ENCODE measurements around the gene HDLBP.

HDLBP gene

GRCh38 chr2:241249654-241250053, 65.8 kb downstream of the HDLBP start:
- DNase-seq, result no peak

GRCh38 chr2:241248897-241249296, 66.6 kb downstream of the HDLBP start:
- DNase-seq, result no peak

GRCh38 chr2:241248289-241248688, 67.2 kb downstream of the HDLBP start:
- DNase-seq, result no peak

GRCh38 chr2:241244368-241244767, 71.1 kb downstream of the HDLBP start:
- no peak for DNase-seq

GRCh38 chr2:241242306-241242705, 73.2 kb downstream of the HDLBP start:
- DNase-seq, result no peak

GRCh38 chr2:241241669-241242068, 73.8 kb downstream of the HDLBP start:
- no peak for DNase-seq

- no peak for DNase-seq
Measured at GRCh38 chr2:241240320-241241004, 75.0 kb downstream of the HDLBP start.

GRCh38 chr2:241239552-241240202, 75.8 kb downstream of the HDLBP start:
- no peak for DNase-seq

GRCh38 chr2:241238693-241239198, 76.7 kb downstream of the HDLBP start:
- no peak for DNase-seq

- DNase-seq, result no peak
Measured at GRCh38 chr2:241237949-241238371, 77.5 kb downstream of the HDLBP start.

- no peak for DNase-seq
Measured at GRCh38 chr2:241237047-241237446, 78.4 kb downstream of the HDLBP start.

GRCh38 chr2:241235859-241236593, 79.4 kb downstream of the HDLBP start:
- no peak for DNase-seq

- no peak for DNase-seq
Measured at GRCh38 chr2:241234962-241235740, 80.3 kb downstream of the HDLBP start.

GRCh38 chr2:241234066-241234790, 81.2 kb downstream of the HDLBP start:
- no peak for DNase-seq

- no peak for DNase-seq
Measured at GRCh38 chr2:241232736-241233575, 82.5 kb downstream of the HDLBP start.

- no peak for DNase-seq
Measured at GRCh38 chr2:241230435-241230834, 85.0 kb downstream of the HDLBP start.

GRCh38 chr2:241229563-241230401, 85.7 kb downstream of the HDLBP start:
- no peak for DNase-seq

- no peak for DNase-seq
Measured at GRCh38 chr2:241228860-241229516, 86.5 kb downstream of the HDLBP start.

- DNase-seq, result no peak
Measured at GRCh38 chr2:241228081-241228859, 87.2 kb downstream of the HDLBP start.

All from CD4-positive, alpha-beta T cell treated with Interleukin-4 for 1 hour (primary cell).